GM12865 (cell line): ENCODE data around the gene ZPBP2.
A peak's percentile ranks its signal among the peaks of the same experiment; 100 is the strongest.
"Not testable (repeated sequence)": the region's sequence is repeated elsewhere in the genome, so short reads cannot be mapped to it uniquely, and the experiment has no call there.

Experiments used
- DNase-seq: peaks from one replicate; pipeline ENCODE4 v3.0.0; 2010; ENCODE audit warnings: low read depth
- H3K4me3 ChIP-seq: 2 replicates; pipeline ENCODE4 v1.5.1; 2011; ENCODE audit warnings: mild to moderate bottlenecking, low read depth, low read length, control low read depth
- TF ChIP-seq, protein P1 (sequence below): IDR thresholded peaks from 2 replicates; pipeline ENCODE4 v1.5.1; 2011; ENCODE audit warnings: low read length, control low read depth, low read depth, inconsistent platforms; ENCODE audit not compliant: insufficient read depth; ENCODE audit errors: missing control alignments

ZPBP2 gene

GRCh38 chr17:39838784-39839183, 29.2 kb upstream of the ZPBP2 start:
- TF ChIP-seq, protein P1, sequence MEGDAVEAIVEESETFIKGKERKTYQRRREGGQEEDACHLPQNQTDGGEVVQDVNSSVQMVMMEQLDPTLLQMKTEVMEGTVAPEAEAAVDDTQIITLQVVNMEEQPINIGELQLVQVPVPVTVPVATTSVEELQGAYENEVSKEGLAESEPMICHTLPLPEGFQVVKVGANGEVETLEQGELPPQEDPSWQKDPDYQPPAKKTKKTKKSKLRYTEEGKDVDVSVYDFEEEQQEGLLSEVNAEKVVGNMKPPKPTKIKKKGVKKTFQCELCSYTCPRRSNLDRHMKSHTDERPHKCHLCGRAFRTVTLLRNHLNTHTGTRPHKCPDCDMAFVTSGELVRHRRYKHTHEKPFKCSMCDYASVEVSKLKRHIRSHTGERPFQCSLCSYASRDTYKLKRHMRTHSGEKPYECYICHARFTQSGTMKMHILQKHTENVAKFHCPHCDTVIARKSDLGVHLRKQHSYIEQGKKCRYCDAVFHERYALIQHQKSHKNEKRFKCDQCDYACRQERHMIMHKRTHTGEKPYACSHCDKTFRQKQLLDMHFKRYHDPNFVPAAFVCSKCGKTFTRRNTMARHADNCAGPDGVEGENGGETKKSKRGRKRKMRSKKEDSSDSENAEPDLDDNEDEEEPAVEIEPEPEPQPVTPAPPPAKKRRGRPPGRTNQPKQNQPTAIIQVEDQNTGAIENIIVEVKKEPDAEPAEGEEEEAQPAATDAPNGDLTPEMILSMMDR: no peak
- no peak overlapping the region for H3K4me3 ChIP-seq
- DNase-seq: no peak

- H3K4me3 ChIP-seq: no peak overlapping the region
- no peak for DNase-seq
- TF ChIP-seq, protein P1: no peak
Measured at GRCh38 chr17:39841134-39841683, 26.8 kb upstream of the ZPBP2 start.

GRCh38 chr17:39845052-39845846, 22.8 kb upstream of the ZPBP2 start:
- TF ChIP-seq, protein P1: no peak
- no peak overlapping the region for H3K4me3 ChIP-seq
- no peak for DNase-seq

DNA sequence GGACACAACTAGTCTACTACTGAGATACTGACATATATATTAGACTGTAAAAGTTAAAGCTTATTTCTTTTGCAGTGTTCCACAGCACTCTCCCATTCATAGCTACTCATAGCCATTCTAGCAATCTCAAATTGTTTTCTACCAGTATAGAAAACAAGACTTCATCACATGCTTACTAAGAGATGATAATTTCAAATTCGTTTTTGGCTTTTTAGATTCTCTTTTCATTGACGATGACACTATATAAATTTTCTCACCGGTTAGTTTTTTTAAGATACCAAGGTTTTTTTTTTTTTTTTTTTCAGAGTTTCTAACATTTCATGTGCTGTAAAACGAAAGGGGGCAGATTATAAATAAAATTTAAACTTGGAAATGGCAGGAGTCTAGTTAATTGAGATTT, 21.8 kb upstream of the ZPBP2 start:
- no peak for DNase-seq
- TF ChIP-seq, protein P1: no peak
- H3K4me3 ChIP-seq: no peak overlapping the region

DNA sequence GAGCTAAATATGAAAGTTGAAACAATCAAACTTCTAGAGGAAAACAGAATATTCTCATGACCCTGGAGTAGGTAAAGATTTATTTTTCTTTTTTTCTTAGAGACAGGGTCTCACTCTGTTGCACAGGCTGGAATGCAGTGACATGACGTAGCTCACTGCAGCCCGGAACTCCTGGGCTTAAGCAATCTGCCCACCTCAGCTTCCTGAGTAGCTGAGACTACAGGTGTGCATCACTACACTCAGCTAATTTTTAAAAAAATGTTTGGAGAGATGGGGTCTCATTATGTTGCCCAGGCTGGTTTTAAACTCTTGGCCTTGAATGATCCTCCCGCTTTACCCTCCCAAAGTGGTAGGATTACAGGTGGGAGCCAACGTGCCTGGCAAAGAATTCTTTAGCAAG, 19.4 kb upstream of the ZPBP2 start:
- H3K4me3 ChIP-seq: no peak overlapping the region
- DNase-seq: no peak
- TF ChIP-seq, protein P1: no peak

DNA sequence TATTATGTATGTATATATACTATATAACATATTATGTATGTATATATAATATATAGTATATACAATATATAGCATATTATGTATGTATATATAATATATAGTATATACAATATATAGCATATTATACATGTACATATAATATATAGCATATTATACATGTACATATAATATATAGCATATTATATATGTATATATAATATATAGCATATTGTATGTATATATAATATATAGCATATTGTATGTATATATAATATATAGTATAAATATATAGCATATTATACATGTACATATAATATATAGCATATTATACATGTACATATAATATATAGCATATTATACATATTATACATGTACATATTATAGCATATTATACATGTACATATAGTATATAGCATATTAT, 17.8 kb upstream of the ZPBP2 start:
- H3K4me3 ChIP-seq, DNase-seq: not testable (repeated sequence)

- TF ChIP-seq, protein P1: no peak
- no peak overlapping the region for H3K4me3 ChIP-seq
- DNase-seq: peak; percentile 46
Measured at GRCh38 chr17:39852239-39852638, 15.8 kb upstream of the ZPBP2 start.
